GM19372 (cell line): ENCODE measurements around the gene UTF1.
"Not testable (repeated sequence)": the region's sequence is repeated elsewhere in the genome, so short reads cannot be mapped to it uniquely, and the experiment has no call there.

Experiments used
- ATAC-seq: cut with Tn5 transposase; IDR thresholded peaks from one replicate; pipeline ENCODE4 v1.9.1; 2021; ENCODE audit warnings: mild to moderate bottlenecking, low read depth, moderate library complexity; ENCODE audit not compliant: unreplicated experiment

The UTF1 gene

GRCh38 chr10:133207627-133208026 is 22.4 kb upstream of the UTF1 start:
- ATAC-seq = no peak

- ATAC-seq = no peak
Measured at GRCh38 chr10:133208466-133208865, 21.6 kb upstream of the UTF1 start.

GRCh38 chr10:133209117-133209516 is 20.9 kb upstream of the UTF1 start:
- ATAC-seq = no peak

- no peak for ATAC-seq
Measured at GRCh38 chr10:133209641-133210040, 20.4 kb upstream of the UTF1 start.

- no peak for ATAC-seq
Measured at GRCh38 chr10:133210398-133211140, 19.4 kb upstream of the UTF1 start.

GRCh38 chr10:133211141-133211830 is 18.7 kb upstream of the UTF1 start:
- no peak for ATAC-seq

- ATAC-seq = no peak
Measured at GRCh38 chr10:133211959-133212852, 17.8 kb upstream of the UTF1 start.

- no peak for ATAC-seq
Measured at GRCh38 chr10:133212853-133213494, 17.0 kb upstream of the UTF1 start.

- no peak for ATAC-seq
Measured at GRCh38 chr10:133213641-133214467, 16.2 kb upstream of the UTF1 start.

GRCh38 chr10:133214468-133215410 is 15.3 kb upstream of the UTF1 start:
- ATAC-seq = no peak

- no peak for ATAC-seq
Measured at GRCh38 chr10:133215586-133215985, 14.4 kb upstream of the UTF1 start.

- no peak for ATAC-seq
Measured at GRCh38 chr10:133216776-133217175, 13.2 kb upstream of the UTF1 start.

- no peak for ATAC-seq
Measured at GRCh38 chr10:133217800-133218589, 12.0 kb upstream of the UTF1 start.

- no peak for ATAC-seq
Measured at GRCh38 chr10:133218891-133219290, 11.1 kb upstream of the UTF1 start.

GRCh38 chr10:133219782-133220181 is 10.2 kb upstream of the UTF1 start:
- no peak for ATAC-seq

GRCh38 chr10:133221331-133221730 is 8.7 kb upstream of the UTF1 start:
- ATAC-seq = no peak

- ATAC-seq = not testable (repeated sequence)
Measured at GRCh38 chr10:133221756-133222155, 8.3 kb upstream of the UTF1 start.

GRCh38 chr10:133224076-133224475 is 5.9 kb upstream of the UTF1 start:
- ATAC-seq = no peak
